Endothelial cell of umbilical vein (primary cell): ENCODE measurements around the gene A3GALT2. TPM values are rescaled to one million over a fixed set of nuclear protein-coding genes. Genes with fewer than 3 reads are reported as not detected.

Experiments used
- BruUV-seq: library from RNA; stranded (reverse); fragments of 400-500 nt; replicated peaks from 2 replicates; lab custom pipeline; 2021; lab: Mats Ljungman, UMichigan
- CTCF ChIA-PET: fragments of 300-600, 350-600 bp; sonication (Branson Sonifier 250); formaldehyde crosslinking; loops from one replicate; lab custom pipeline; 2021; ENCODE audit warnings: antibody characterized with exemption, inconsistent platforms; lab: Charles Lee
- POLR2A ChIA-PET: fragments of 300-600, 350-600 bp; sonication (Branson Sonifier 250); formaldehyde crosslinking; loops from one replicate; lab custom pipeline; 2021; ENCODE audit warnings: antibody characterized with exemption, inconsistent platforms; lab: Charles Lee
- DNase-seq: peaks from one replicate; pipeline ENCODE4 v3.0.0-alpha.2; 2011; ENCODE audit warnings: low read depth, low spot score
- FAIRE-seq: peaks from 2 replicates; lab custom pipeline; 2011; peaks lifted over from hg19 to GRCh38; lab: Jason Lieb, UNC
- H2AFZ ChIP-seq: 2 replicates; pipeline ENCODE4 v1.6.0; 2012; ENCODE audit warnings: low read depth, low read length, control low read depth, inconsistent platforms
- H3K27ac ChIP-seq: 2 replicates; pipeline ENCODE4 v1.5.1; 2011; ENCODE audit warnings: low read depth, mild to moderate bottlenecking, control low read depth, low read length, moderate library complexity; ENCODE audit not compliant: insufficient read depth
- H3K27me3 ChIP-seq, 2 experiments: 2 replicates each; pipeline versions ENCODE4 v1.6.0 to v1.6.1; 2011; ENCODE audit warnings: low read length in 2 of 2, mixed read lengths in 1 of 2; ENCODE audit not compliant: control insufficient read depth in 2 of 2, insufficient read depth in 2 of 2
- H3K36me3 ChIP-seq, 2 experiments: 2 replicates in 1 of 2; 3 replicates in 1 of 2; pipeline ENCODE4 v1.5.1; 2011; ENCODE audit warnings: low read length in 2 of 2, mild to moderate bottlenecking in 1 of 2, moderate library complexity in 1 of 2; ENCODE audit not compliant: control insufficient read depth in 2 of 2, insufficient read depth in 2 of 2; ENCODE audit errors: extremely low read depth in 1 of 2
- H3K4me1 ChIP-seq: 3 replicates; pipeline ENCODE4 v1.5.1; 2011; ENCODE audit warnings: mild to moderate bottlenecking, low read length; ENCODE audit not compliant: control insufficient read depth, insufficient read depth; ENCODE audit errors: extremely low read depth
- H3K4me2 ChIP-seq: 2 replicates; pipeline ENCODE4 v1.6.1; 2011; ENCODE audit warnings: low read length, control low read depth, mixed read lengths; ENCODE audit not compliant: insufficient read depth
- H3K4me3 ChIP-seq, 3 experiments: fragments of 200-600 bp in 1 of 3; sonication (generic), shearing (Covaris generic) in 1 of 3; replicated peaks in 1 of 3; 2 replicates each; pipeline ENCODE4 v1.5.1; 2011 to 2016; ENCODE audit warnings: control low read depth in 3 of 3, low read length in 3 of 3, mild to moderate bottlenecking in 2 of 3, inconsistent platforms in 1 of 3, low read depth in 1 of 3, moderate library complexity in 1 of 3; ENCODE audit not compliant: insufficient read depth in 1 of 3
- H3K79me2 ChIP-seq: 2 replicates; pipeline ENCODE4 v1.6.0; 2012; ENCODE audit warnings: low read length, inconsistent platforms; ENCODE audit not compliant: control insufficient read depth, insufficient read depth
- H3K9ac ChIP-seq: replicated peaks from 2 replicates; pipeline ENCODE3; 2011; ENCODE audit warnings: low read length, control low read depth; ENCODE audit not compliant: insufficient read depth; ENCODE audit errors: extremely low read depth
- H3K9me1 ChIP-seq: replicated peaks from 3 replicates; pipeline ENCODE4 v1.6.0; 2011; ENCODE audit warnings: mild to moderate bottlenecking, low read length; ENCODE audit not compliant: control insufficient read depth, insufficient read depth; ENCODE audit errors: extremely low read depth
- H3K9me3 ChIP-seq: replicated peaks from 2 replicates; pipeline ENCODE4 v1.5.1; 2012; ENCODE audit warnings: low read length, inconsistent platforms; ENCODE audit not compliant: control insufficient read depth, insufficient read depth
- H4K20me1 ChIP-seq: replicated peaks from 2 replicates; pipeline ENCODE3; 2011; ENCODE audit warnings: mild to moderate bottlenecking, low read length; ENCODE audit not compliant: control insufficient read depth, insufficient read depth; ENCODE audit errors: extremely low read depth
- EZH2 ChIP-seq: IDR thresholded peaks from 2 replicates; pipeline ENCODE4 v1.6.1; 2012; ENCODE audit warnings: borderline replicate concordance, low read depth, mild to moderate bottlenecking, moderate library complexity, low read length, inconsistent platforms; ENCODE audit not compliant: severe bottlenecking
- FOS ChIP-seq: IDR thresholded peaks from 2 replicates; pipeline ENCODE4 v1.6.1; 2011; ENCODE audit warnings: mild to moderate bottlenecking, low read length, moderate library complexity, borderline replicate concordance; ENCODE audit not compliant: insufficient read depth
- GATA2 ChIP-seq: IDR thresholded peaks from 2 replicates; pipeline ENCODE4 v1.7.0; 2011; ENCODE audit warnings: low read depth, mild to moderate bottlenecking, moderate library complexity, mixed read lengths, low read length; ENCODE audit not compliant: insufficient read length, insufficient read depth
- JUN ChIP-seq: IDR thresholded peaks from 2 replicates; pipeline ENCODE4 v1.6.1; 2011; ENCODE audit warnings: borderline replicate concordance, low read depth; ENCODE audit not compliant: insufficient read length, insufficient read depth
- MAX ChIP-seq: IDR thresholded peaks from 2 replicates; pipeline ENCODE4 v1.6.1; 2011; ENCODE audit not compliant: insufficient read depth, insufficient read length
- MYC ChIP-seq: IDR thresholded peaks from one replicate; pipeline ENCODE4 v1.6.1; 2011; ENCODE audit warnings: mild to moderate bottlenecking, low read depth, low read length
- POLR2A ChIP-seq: IDR thresholded peaks from 2 replicates; pipeline ENCODE4 v1.6.1; 2012; ENCODE audit warnings: low read depth, mild to moderate bottlenecking, control low read depth, low read length
- POLR2AphosphoS5 ChIP-seq: IDR thresholded peaks from 2 replicates; pipeline ENCODE4 v1.6.1; 2012; ENCODE audit warnings: low read depth, mild to moderate bottlenecking, control low read depth, low read length, moderate library complexity; ENCODE audit not compliant: insufficient read depth
- dilution Hi-C: fragments of 300-500 bp; cut with MboI; formaldehyde crosslinking; loops from one replicate; pipeline ENCODE4 v1.15.0; 2019; ENCODE audit warnings: low sequenced_read_pairs; ENCODE audit not compliant: extremely low pct_ligation_motif_present
- intact Hi-C: fragments of 100-400 bp; cut with micrococcal nuclease; formaldehyde crosslinking; loops from one replicate; pipeline ENCODE4 v1.10.0; 2022
- polyA plus RNA-seq, 4 experiments: library from polyadenylated mRNA; depleted of rRNA in 3 of 4; stranded (reverse) in 3 of 4; unstranded in 1 of 4; fragments of >200 nt; gene quantifications; 2 replicates each; pipeline versions ENCODE4 v1.2.1 to v1.2.3, GENCODE V29; 2011 to 2012; ENCODE audit warnings: missing spikeins in 1 of 4
- total RNA-seq: library from RNA; stranded (reverse); gene quantifications from 2 replicates; pipeline ENCODE4 v1.2.3, GENCODE V29; 2021
- TF ChIP-seq, protein P1 (sequence below), 2 donors: IDR thresholded peaks; 1 replicate in 1 of 2; 2 replicates in 1 of 2; pipeline ENCODE4 v1.5.1; 2011; ENCODE audit warnings: low read length in 2 of 2, mild to moderate bottlenecking in 2 of 2, moderate library complexity in 2 of 2, control low read depth in 1 of 2, inconsistent platforms in 1 of 2, low read depth in 1 of 2; ENCODE audit not compliant: insufficient read depth in 1 of 2; ENCODE audit errors: extremely low read depth in 1 of 2

A3GALT2 gene
- total and polyA plus RNA-seq, 2 donors (not counting 3 experiments of a cell fraction or from before 2014, with no cell fraction given) = not detected

DNA sequence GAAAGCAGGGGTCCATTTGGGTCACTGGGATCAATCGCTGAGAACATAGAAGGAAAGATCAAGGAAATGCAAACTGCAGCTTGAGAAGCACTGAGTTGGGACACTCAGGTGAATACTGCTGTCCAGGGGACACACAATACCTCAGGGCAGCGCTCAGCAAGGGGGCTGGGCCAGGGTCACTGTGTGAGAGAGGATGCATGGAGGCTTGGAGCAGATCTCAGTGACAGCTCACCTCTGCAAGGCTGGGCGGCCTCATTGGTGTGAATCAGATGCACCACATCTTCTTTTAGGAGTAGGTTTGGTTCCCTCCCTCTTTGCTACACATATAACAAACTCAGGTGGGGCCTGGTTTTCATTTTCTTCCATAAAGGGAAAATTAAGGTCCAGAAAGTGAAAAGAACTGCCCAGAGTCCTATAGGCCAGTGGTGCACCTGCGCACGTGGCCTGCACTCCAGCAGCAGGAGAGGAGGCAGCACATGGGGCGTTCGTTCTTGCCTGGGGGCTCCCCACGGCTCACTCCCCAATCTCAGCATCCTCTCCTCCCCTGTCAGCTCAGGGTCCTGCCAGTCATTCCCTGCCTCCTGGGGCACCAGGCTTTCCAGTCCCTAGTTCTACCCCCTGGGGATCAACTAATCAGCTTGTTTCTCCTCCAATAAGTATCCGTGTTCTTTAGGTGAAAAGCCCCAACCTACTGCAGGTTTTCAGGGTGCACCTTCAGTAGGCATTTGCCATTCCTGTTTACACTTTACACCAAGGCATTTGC is 1.5 kb downstream of the A3GALT2 start:
- intact Hi-C loops = no loop called here
- ChIA-PET CTCF (interaction anchor here (1.4 to 2.1 kb wide), 2 partner anchors 19 to 24 kb away, joined by 5 to 10 read pairs; no protein-coding TSS in a partner anchor), POLR2A (interaction anchor here (1.6 kb wide), 1 partner anchor 10 kb away, joined by 4 read pairs; no protein-coding TSS in a partner anchor)
- Histone ChIP-seq H3K27me3 (no peaks in the 10 kb centered on the region), H3K4me3 (no peak overlapping the region), H4K20me1 (no peaks in the 10 kb centered on the region), H2AFZ (no peak overlapping the region), H3K4me2 (no peak overlapping the region), H3K9me3 (no peaks in the 10 kb centered on the region), H3K9ac (no peak overlapping the region), H3K27ac (no peak overlapping the region), H3K36me3 (peaks cover 9 to 17% of the 10 kb centered on the region in 2 experiments), H3K4me1 (no peaks in the 10 kb centered on the region), H3K9me1 (no peaks in the 10 kb centered on the region), H3K79me2 (no peaks in the 10 kb centered on the region)
- no peak for TF ChIP-seq FOS
- TF ChIP-seq EZH2 = no peak
- no peak for TF ChIP-seq MYC
- no peak for TF ChIP-seq MAX
- no peak for TF ChIP-seq JUN
- TF ChIP-seq GATA2 = no peak
- TF ChIP-seq, protein P1, sequence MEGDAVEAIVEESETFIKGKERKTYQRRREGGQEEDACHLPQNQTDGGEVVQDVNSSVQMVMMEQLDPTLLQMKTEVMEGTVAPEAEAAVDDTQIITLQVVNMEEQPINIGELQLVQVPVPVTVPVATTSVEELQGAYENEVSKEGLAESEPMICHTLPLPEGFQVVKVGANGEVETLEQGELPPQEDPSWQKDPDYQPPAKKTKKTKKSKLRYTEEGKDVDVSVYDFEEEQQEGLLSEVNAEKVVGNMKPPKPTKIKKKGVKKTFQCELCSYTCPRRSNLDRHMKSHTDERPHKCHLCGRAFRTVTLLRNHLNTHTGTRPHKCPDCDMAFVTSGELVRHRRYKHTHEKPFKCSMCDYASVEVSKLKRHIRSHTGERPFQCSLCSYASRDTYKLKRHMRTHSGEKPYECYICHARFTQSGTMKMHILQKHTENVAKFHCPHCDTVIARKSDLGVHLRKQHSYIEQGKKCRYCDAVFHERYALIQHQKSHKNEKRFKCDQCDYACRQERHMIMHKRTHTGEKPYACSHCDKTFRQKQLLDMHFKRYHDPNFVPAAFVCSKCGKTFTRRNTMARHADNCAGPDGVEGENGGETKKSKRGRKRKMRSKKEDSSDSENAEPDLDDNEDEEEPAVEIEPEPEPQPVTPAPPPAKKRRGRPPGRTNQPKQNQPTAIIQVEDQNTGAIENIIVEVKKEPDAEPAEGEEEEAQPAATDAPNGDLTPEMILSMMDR (IDR thresholded peaks at IDR 0.05; ENCODE audit: extremely low read depth in 1 of 2, insufficient read depth in 1 of 2, low read depth in 1 of 2, low read length in 2 of 2) = no peak
- TF ChIP-seq POLR2A = no peak
- no peak for TF ChIP-seq POLR2AphosphoS5
- FAIRE-seq (no peak), DNase-seq (no peak)
- dilution Hi-C loops = no loop called here
- no TSS peak for BruUV-seq
